LNCaP clone FGC (cell line): ENCODE data around the gene MAF.

ENCODE experiments used
- DNase-seq: peaks from one replicate; pipeline ENCODE4 v3.0.0-alpha.2; 2011; ENCODE audit warnings: low read depth
- H3K4me3 ChIP-seq: 2 replicates; pipeline ENCODE4 v1.5.1; 2011; ENCODE audit warnings: mild to moderate bottlenecking, low read depth, low read length, control low read depth
- CTCF ChIP-seq: IDR thresholded peaks from 2 replicates; pipeline ENCODE4 v1.5.1; 2012; ENCODE audit warnings: mild to moderate bottlenecking; ENCODE audit not compliant: control insufficient read depth, insufficient read depth; ENCODE audit errors: extremely low read depth

The MAF gene

DNA sequence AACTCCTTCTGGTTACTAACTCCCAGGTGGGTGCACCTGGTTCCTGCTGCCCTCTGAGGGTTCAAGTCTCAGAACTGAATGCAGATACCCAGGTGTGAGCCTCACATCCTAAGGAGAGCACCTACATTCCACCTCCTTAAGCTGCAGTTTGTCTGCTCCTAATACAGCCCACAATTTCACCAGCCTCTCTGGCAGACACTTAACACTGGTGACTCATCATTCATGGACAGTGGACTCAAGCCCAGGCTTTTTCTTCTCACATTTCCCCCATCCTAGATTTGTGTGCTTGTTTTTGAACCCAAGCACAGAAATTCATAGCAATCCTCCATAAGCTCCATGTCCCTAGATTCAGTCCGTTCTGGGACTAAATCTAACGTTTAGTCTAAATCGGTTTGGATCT, 7.0 kb upstream of the MAF start:
- DNase-seq = no peak
- TF ChIP-seq CTCF = no peak
- no peak overlapping the region for H3K4me3 ChIP-seq

GRCh38 chr16:79605999-79606398, 5.5 kb upstream of the MAF start:
- no peak for DNase-seq
- H3K4me3 ChIP-seq = no peak overlapping the region
- no peak for TF ChIP-seq CTCF

DNA sequence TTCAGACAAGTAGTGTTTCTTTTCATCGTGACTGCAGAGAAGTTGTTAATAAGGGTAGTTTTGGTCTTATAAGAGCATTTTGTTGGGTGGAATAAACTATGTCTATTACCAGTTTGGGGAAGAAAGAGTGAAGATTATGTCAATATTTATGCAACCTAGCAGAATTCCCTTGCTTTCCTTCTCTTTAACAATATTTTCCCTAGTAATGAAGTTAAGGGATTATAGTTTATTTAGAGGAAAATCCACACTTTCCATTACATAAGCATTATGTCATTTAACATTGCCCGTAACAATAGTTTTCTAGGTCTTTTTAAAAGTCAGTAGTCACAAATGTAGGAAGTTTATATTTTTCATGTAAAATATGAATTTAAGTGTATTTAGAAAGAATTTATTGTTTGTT, 2.5 kb upstream of the MAF start:
- H3K4me3 ChIP-seq = no peak overlapping the region
- DNase-seq = no peak
- TF ChIP-seq CTCF = no peak

- no peak overlapping the region for H3K4me3 ChIP-seq
- DNase-seq = no peak
- TF ChIP-seq CTCF = no peak
Measured at GRCh38 chr16:79602628-79603014, 2.1 kb upstream of the MAF start.

- peak overlapping the region; percentile 54 for H3K4me3 ChIP-seq
- DNase-seq = peak; percentile 53
Measured at GRCh38 chr16:79601931-79602627, 1.5 kb upstream of the MAF start.

GRCh38 chr16:79601092-79601930, 774 bp upstream of the MAF start:
- no peak for TF ChIP-seq CTCF
- DNase-seq = no peak
- H3K4me3 ChIP-seq = peak overlapping the region; percentile 54

More at GRCh38 chr16:79601931-79602627, 1.5 kb upstream of the MAF start:
- peak; percentile 76 for TF ChIP-seq CTCF
